ENCODE measurements around the gene CCDC197. TPM values are rescaled to one million over a fixed set of nuclear protein-coding genes. Genes with fewer than 3 reads are reported as not detected.

The CCDC197 gene
- total and polyA plus RNA-seq, 2 of the 4 experiments (the other 2 are of a cell fraction): not detected

GRCh38 chr14:94029265-94029664, 32.2 kb downstream of the CCDC197 start:
- H3K4me3 ChIP-seq (ENCODE audit: insufficient read depth, low read depth, low read length): no peak overlapping the region
- H3K18ac ChIP-seq (ENCODE audit: low read depth, low read length): no peak overlapping the region
- no peak overlapping the region for H3K23ac ChIP-seq (ENCODE audit: low read depth, low read length)
- H3K56ac ChIP-seq (ENCODE audit: extremely low read depth, insufficient read depth, low read length): no peak overlapping the region
- DNase-seq: no peak
- no peak overlapping the region for H2AFZ ChIP-seq (replicated peaks; ENCODE audit: low read length, poor library complexity)
- H4K8ac ChIP-seq (ENCODE audit: low read depth in 2 of 2, low read length in 2 of 2): no peak overlapping the region
- intact Hi-C loops (cut with micrococcal nuclease): no loop called here
- H2BK5ac ChIP-seq (ENCODE audit: low read depth, low read length, poor library complexity, severe bottlenecking): no peak overlapping the region
- no peak overlapping the region for H2BK15ac ChIP-seq (ENCODE audit: low read depth, low read length)
- H3K9ac ChIP-seq (ENCODE audit: low read depth, low read length): no peak overlapping the region
- H3K27me3 ChIP-seq (ENCODE audit: control insufficient read depth, insufficient read depth, low read length): no peaks in the 10 kb centered on the region
- 0 out of 2 replicates have a peak, but pooled peaks cover 5% of the 10 kb centered on the region for H3K9me1 ChIP-seq (ENCODE audit: insufficient read depth, low read length)
- in situ Hi-C loops (cut with MboI; ENCODE audit: low sequenced_read_pairs): no loop called here
- H4K20me1 ChIP-seq (ENCODE audit: insufficient read depth, low read length): no peaks in the 10 kb centered on the region
- H2BK20ac ChIP-seq (ENCODE audit: low read depth, low read length): no peak overlapping the region
- no peak overlapping the region for H2AK5ac ChIP-seq (ENCODE audit: low read depth, low read length)
- dilution Hi-C loops (cut with HindIII; ENCODE audit: low sequenced_read_pairs, unreplicated experiment): no loop called here
- H3K36me3 ChIP-seq (ENCODE audit: control insufficient read depth, insufficient read depth, low read length): no peaks in the 10 kb centered on the region
- POLR2A ChIA-PET (ENCODE audit: unreplicated experiment): no interaction called here
- BruUV-seq (replicated peaks): no TSS peak
- no peak overlapping the region for H4K91ac ChIP-seq (ENCODE audit: insufficient read depth, low read depth, low read length)
- H3K27ac ChIP-seq (ENCODE audit: insufficient read depth, low read length): no peak overlapping the region
- H4K5ac ChIP-seq (ENCODE audit: low read depth, low read length): no peak overlapping the region
- H2BK120ac ChIP-seq (ENCODE audit: low read depth, low read length): no peak overlapping the region
- no peaks in the 10 kb centered on the region; the same call in 1 of the 2 replicates for H3K4me1 ChIP-seq (ENCODE audit: control insufficient read depth, insufficient read depth, low read length)
- 0 out of 4 replicates have a peak, but pooled peaks cover 0 to 4% of the 10 kb centered on the region in 2 experiments for H3K79me1 ChIP-seq (ENCODE audit: low read depth in 1 of 2, low read length in 2 of 2)
- H3K9me3 ChIP-seq (ENCODE audit: control insufficient read depth, insufficient read depth, low read length): no peaks in the 10 kb centered on the region
- no peak overlapping the region for H3K4me2 ChIP-seq (ENCODE audit: low read depth, low read length)
- H3K4ac ChIP-seq (ENCODE audit: low read depth, low read length): no peak overlapping the region
- WGBS, 2 experiments (ENCODE audit: extremely low coverage in 2 of 2, insufficient read length in 1 of 2): 100% methylated on average over 1 of the region's 4 CpGs; no CpG with 5 or more reads in 1 of the 2 experiments
- no peak overlapping the region for H3K14ac ChIP-seq (replicated peaks; ENCODE audit: low read depth, low read length)
- CTCF ChIA-PET: no interaction called here
- TF ChIP-seq MAZ (IDR thresholded peaks at IDR 0.05; ENCODE audit: borderline replicate concordance, low read depth, low read length): no peak
- H2AK9ac ChIP-seq (replicated peaks; ENCODE audit: low read depth, low read length, poor library complexity): no peak overlapping the region
- no peak for ATAC-seq (ENCODE audit: low read depth)

Data from IMR-90 (cell line).